DND-41 (cell line): ENCODE results near the gene TEX2.
A peak's percentile ranks its signal among the peaks of the same experiment; 100 is the strongest.

Experiments
- ATAC-seq: fragments of 200-7000 bp; cut with Tn5 transposase; 3 replicates; pipeline ENCODE4 v1.9.1; 2021; ENCODE audit warnings: low read depth; ENCODE audit not compliant: insufficient read depth
- DNase-seq: peaks from one replicate; pipeline ENCODE4 v3.0.0-alpha.2; 2020
- H2AFZ ChIP-seq: 2 replicates; pipeline ENCODE4 v1.6.0; 2012; ENCODE audit warnings: low read depth, low read length
- H3K27ac ChIP-seq: 2 replicates; pipeline ENCODE4 v1.5.1; 2012; ENCODE audit warnings: low read length, inconsistent platforms
- H3K27me3 ChIP-seq: fragments of 200-600 bp; sonication (generic); 2 replicates; pipeline ENCODE4 v1.6.0; 2012; ENCODE audit warnings: low read length, mild to moderate bottlenecking, inconsistent platforms; ENCODE audit not compliant: insufficient read depth, poor library complexity
- H3K36me3 ChIP-seq: 2 replicates; pipeline ENCODE4 v1.5.1; 2012; ENCODE audit warnings: low read length, inconsistent platforms; ENCODE audit not compliant: insufficient read depth
- H3K4me1 ChIP-seq: 2 replicates; pipeline ENCODE4 v1.5.1; 2012; ENCODE audit warnings: mild to moderate bottlenecking, low read length; ENCODE audit not compliant: insufficient read depth
- H3K4me2 ChIP-seq: 2 replicates; pipeline ENCODE4 v1.6.0; 2012; ENCODE audit warnings: mild to moderate bottlenecking, moderate library complexity, low read length, inconsistent platforms; ENCODE audit not compliant: insufficient read depth
- H3K4me3 ChIP-seq, 2 experiments: fragments of 200-600 bp in 1 of 2; shearing (Covaris generic) in 1 of 2; 2 replicates each; pipeline ENCODE4 v1.5.1; 2012 to 2016; ENCODE audit warnings: inconsistent platforms in 2 of 2, low read length in 2 of 2, mild to moderate bottlenecking in 2 of 2, low read depth in 1 of 2, moderate library complexity in 1 of 2
- H3K79me2 ChIP-seq: 2 replicates; pipeline ENCODE4 v1.6.0; 2012; ENCODE audit warnings: low read length, inconsistent platforms; ENCODE audit not compliant: insufficient read depth
- H3K9ac ChIP-seq: 2 replicates; pipeline ENCODE4 v1.6.0; 2012; ENCODE audit warnings: low read depth, mild to moderate bottlenecking, inconsistent platforms, low read length, moderate library complexity
- H3K9me3 ChIP-seq: 2 replicates; pipeline ENCODE4 v1.5.1; 2012; ENCODE audit warnings: low read length, moderate library complexity, mild to moderate bottlenecking, inconsistent platforms; ENCODE audit not compliant: insufficient read depth, severe bottlenecking
- H4K20me1 ChIP-seq: 2 replicates; pipeline ENCODE4 v1.6.0; 2012; ENCODE audit warnings: low read length; ENCODE audit not compliant: insufficient read depth
- EZH2 ChIP-seq: IDR thresholded peaks from 3 replicates; pipeline ENCODE4 v1.6.1; 2012; ENCODE audit warnings: borderline replicate concordance, low read depth, mild to moderate bottlenecking, moderate library complexity, low read length, inconsistent platforms; ENCODE audit not compliant: severe bottlenecking
- TF ChIP-seq, protein P1 (sequence below): IDR thresholded peaks from 2 replicates; pipeline ENCODE4 v1.5.1; 2012; ENCODE audit warnings: borderline replicate concordance, low read length, moderate library complexity, mild to moderate bottlenecking; ENCODE audit not compliant: poor library complexity, severe bottlenecking; ENCODE audit errors: extremely low read depth

TEX2 gene

DNA sequence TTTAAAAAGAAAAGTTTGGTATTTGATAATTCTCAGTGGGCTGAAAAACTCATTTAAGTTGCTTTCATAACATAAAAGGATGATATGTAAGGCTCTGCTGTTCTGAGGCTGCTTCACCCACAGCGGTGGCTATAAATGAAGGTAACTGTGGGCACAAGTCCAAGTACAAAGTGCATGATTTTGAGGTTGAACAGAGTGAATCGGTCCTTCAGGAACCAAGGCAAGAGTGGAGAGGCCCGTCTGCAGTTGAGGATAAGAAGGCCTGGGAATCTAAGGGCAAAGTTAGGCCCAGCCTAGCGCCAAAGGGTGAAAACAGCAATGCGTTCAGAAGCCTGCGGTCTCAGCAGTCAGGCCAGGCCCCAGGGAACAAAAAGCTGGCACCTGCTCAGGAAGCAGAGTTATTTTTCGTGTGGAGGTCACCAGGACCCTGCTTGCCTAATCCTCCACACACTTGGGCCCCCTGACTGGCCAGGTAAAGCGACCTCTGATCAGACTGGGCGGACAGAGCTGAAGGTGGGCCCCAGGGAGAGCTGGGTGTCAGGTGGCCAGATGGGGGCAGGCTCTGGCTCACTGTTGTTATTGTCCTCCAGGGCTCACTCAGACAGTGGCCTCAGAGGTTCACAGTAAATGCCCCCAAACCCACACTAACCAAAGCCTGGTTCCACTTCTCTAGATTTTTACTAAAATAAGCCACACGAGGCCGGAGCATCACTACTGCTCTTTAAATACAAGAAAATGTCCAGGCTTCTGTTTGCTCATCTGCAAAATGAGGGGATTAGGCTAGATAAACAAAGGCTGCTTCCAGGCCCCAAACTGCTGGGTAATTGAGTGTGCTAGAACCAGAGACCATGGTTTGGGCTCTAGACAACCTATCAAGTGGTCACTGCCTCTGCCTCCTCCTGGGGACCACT lies 46.5 kb downstream of the TEX2 start:
- ATAC-seq (no peak), DNase-seq (no peak)
- H3K4me3 ChIP-seq: no peak overlapping the region
- no peak overlapping the region for H3K9ac ChIP-seq
- H2AFZ ChIP-seq: no peak overlapping the region
- peaks cover 7% of the 10 kb centered on the region; the same call in 1 of the 2 replicates for H3K79me2 ChIP-seq
- TF ChIP-seq, protein P1, sequence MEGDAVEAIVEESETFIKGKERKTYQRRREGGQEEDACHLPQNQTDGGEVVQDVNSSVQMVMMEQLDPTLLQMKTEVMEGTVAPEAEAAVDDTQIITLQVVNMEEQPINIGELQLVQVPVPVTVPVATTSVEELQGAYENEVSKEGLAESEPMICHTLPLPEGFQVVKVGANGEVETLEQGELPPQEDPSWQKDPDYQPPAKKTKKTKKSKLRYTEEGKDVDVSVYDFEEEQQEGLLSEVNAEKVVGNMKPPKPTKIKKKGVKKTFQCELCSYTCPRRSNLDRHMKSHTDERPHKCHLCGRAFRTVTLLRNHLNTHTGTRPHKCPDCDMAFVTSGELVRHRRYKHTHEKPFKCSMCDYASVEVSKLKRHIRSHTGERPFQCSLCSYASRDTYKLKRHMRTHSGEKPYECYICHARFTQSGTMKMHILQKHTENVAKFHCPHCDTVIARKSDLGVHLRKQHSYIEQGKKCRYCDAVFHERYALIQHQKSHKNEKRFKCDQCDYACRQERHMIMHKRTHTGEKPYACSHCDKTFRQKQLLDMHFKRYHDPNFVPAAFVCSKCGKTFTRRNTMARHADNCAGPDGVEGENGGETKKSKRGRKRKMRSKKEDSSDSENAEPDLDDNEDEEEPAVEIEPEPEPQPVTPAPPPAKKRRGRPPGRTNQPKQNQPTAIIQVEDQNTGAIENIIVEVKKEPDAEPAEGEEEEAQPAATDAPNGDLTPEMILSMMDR: peak; percentile 7
- no peak for TF ChIP-seq EZH2
- H3K27me3 ChIP-seq: no peaks in the 10 kb centered on the region
- peaks cover 19% of the 10 kb centered on the region; the same call in 1 of the 2 replicates for H3K36me3 ChIP-seq
- no peak overlapping the region for H3K27ac ChIP-seq
- H4K20me1 ChIP-seq: peaks cover 11% of the 10 kb centered on the region; the same call in 1 of the 2 replicates
- H3K4me2 ChIP-seq: no peak overlapping the region
- H3K4me1 ChIP-seq: no peaks in the 10 kb centered on the region
- H3K9me3 ChIP-seq: no peaks in the 10 kb centered on the region

DNA sequence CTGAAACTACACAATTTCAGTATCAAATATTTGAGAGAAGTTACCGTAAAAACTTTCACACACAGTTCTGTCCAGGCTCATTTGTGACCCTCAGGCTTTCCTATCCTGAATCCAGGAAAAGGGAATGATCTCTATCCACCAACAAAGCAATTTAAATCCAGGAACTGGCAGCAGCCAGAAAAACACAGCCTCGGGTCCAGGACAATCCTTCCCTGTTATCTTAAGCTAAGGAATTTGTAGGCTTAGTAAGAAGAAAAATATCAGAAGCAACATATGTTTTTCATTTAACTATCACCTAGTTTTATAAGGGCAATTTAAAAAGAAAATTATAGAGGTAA lies 47.1 kb downstream of the TEX2 start:
- Histone ChIP-seq H3K9me3 (no peaks in the 10 kb centered on the region), H3K79me2 (peaks cover 7% of the 10 kb centered on the region; the same call in 1 of the 2 replicates), H2AFZ (no peak overlapping the region), H3K4me2 (no peak overlapping the region), H3K27ac (no peak overlapping the region), H3K9ac (no peak overlapping the region), H3K36me3 (peaks cover 19% of the 10 kb centered on the region; the same call in 1 of the 2 replicates), H3K4me1 (no peaks in the 10 kb centered on the region), H4K20me1 (peaks cover 11% of the 10 kb centered on the region; the same call in 1 of the 2 replicates), H3K4me3 (no peak overlapping the region), H3K27me3 (no peaks in the 10 kb centered on the region)
- DNase-seq: no peak
- ATAC-seq: no peak
- no peak for TF ChIP-seq EZH2
- TF ChIP-seq, protein P1: no peak

DNA sequence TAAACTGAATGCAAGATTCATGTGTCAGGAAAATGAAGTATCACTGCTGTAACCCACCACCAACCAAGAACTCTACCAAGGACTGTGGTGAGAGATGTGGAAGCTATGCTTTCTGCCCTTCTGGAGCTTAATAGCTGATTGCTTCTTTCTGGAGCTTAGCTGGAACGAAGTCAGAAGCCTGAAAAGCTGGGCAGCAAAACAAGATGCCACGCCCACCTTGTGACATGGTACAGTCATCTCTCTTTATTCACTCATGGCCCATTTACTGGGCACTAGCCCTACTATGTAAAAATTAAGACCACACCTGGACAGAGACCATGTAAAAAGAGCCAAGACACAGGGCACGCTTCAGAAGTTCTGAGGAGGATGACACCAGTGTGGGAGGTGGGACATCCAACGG lies 48.1 kb downstream of the TEX2 start:
- H3K4me2 ChIP-seq: no peak overlapping the region
- H3K27ac ChIP-seq: no peak overlapping the region

More for the DNA sequence above, 48.1 kb downstream of the TEX2 start:
- DNase-seq: no peak
- TF ChIP-seq, protein P1: no peak
- ATAC-seq: no peak
- H3K9ac ChIP-seq: no peak overlapping the region
- H3K9me3 ChIP-seq: no peaks in the 10 kb centered on the region
- no peak overlapping the region for H3K4me3 ChIP-seq
- peaks cover 19% of the 10 kb centered on the region; the same call in 1 of the 2 replicates for H3K36me3 ChIP-seq
- peaks cover 11% of the 10 kb centered on the region; the same call in 1 of the 2 replicates for H4K20me1 ChIP-seq
- H3K4me1 ChIP-seq: no peaks in the 10 kb centered on the region
- no peak overlapping the region for H2AFZ ChIP-seq
- H3K27me3 ChIP-seq: no peaks in the 10 kb centered on the region
- H3K79me2 ChIP-seq: peaks cover 7% of the 10 kb centered on the region; the same call in 1 of the 2 replicates
